B cell (primary cell): ENCODE data around the gene PLEKHG3. TPM values are rescaled to one million over a fixed set of nuclear protein-coding genes. Genes with fewer than 3 reads are reported as not detected.

ENCODE experiments used
- ATAC-seq: fragments of 200-7000 bp; cut with Tn5 transposase; one replicate; pipeline ENCODE4 v1.10.0; 2021; ENCODE audit warnings: low read depth, mild to moderate bottlenecking, moderate number of reproducible peaks, moderate library complexity
- CTCF ChIA-PET: fragments of 350-600 bp; sonication (Branson Sonifier 250); formaldehyde crosslinking; loops from one replicate; lab custom pipeline; 2021; ENCODE audit warnings: antibody characterized with exemption, inconsistent platforms; lab: Charles Lee
- POLR2A ChIA-PET: fragments of 350-600 bp; sonication (Branson Sonifier 250); formaldehyde crosslinking; loops from one replicate; lab custom pipeline; 2021; ENCODE audit warnings: antibody characterized with exemption; lab: Charles Lee
- DNase-seq: peaks from one replicate; pipeline ENCODE4 v3.0.0; 2013
- H2AFZ ChIP-seq: 2 replicates; pipeline ENCODE4 v1.6.1; 2012; ENCODE audit warnings: mild to moderate bottlenecking, low read depth, low read length; ENCODE audit not compliant: insufficient read depth, poor library complexity, severe bottlenecking
- H3K27ac ChIP-seq, 2 donors: 1 replicate in 1 of 2; 2 replicates in 1 of 2; pipeline ENCODE4 v1.5.1; 2012 to 2013; ENCODE audit warnings: low read length in 2 of 2, mild to moderate bottlenecking in 2 of 2, moderate library complexity in 1 of 2
- H3K27me3 ChIP-seq, 4 experiments: fragments of 200-600 bp in 1 of 4; sonication (generic) in 1 of 4; replicated peaks in 1 of 4; 1 replicate in 2 of 4; 2 replicates in 2 of 4; pipeline versions ENCODE4 v1.6.1 to v1.7.0; 2013 to 2016; ENCODE audit warnings: low read length in 3 of 4, mild to moderate bottlenecking in 2 of 4, mixed read lengths in 1 of 4, moderate library complexity in 1 of 4; ENCODE audit not compliant: insufficient read depth in 4 of 4, control insufficient read depth in 3 of 4; ENCODE audit errors: control extremely low read depth in 1 of 4
- H3K36me3 ChIP-seq, 2 experiments: replicated peaks in 1 of 2; 1 replicate in 1 of 2; 2 replicates in 1 of 2; pipeline versions ENCODE4 v1.6.1 to v1.7.1; 2013; ENCODE audit warnings: low read length in 1 of 2; ENCODE audit not compliant: insufficient read depth in 2 of 2, control insufficient read depth in 1 of 2; ENCODE audit errors: control extremely low read depth in 1 of 2, extremely low read depth in 1 of 2
- H3K4me1 ChIP-seq, 2 donors: fragments of 200-600 bp in 1 of 2; sonication (generic) in 1 of 2; 1 replicate in 1 of 2; 2 replicates in 1 of 2; pipeline versions ENCODE4 v1.5.1 to v1.6.1; 2013 to 2017; ENCODE audit warnings: low read length in 2 of 2; ENCODE audit not compliant: control insufficient read depth in 2 of 2, insufficient read depth in 2 of 2
- H3K4me2 ChIP-seq: replicated peaks from 2 replicates; pipeline ENCODE3; 2012; ENCODE audit warnings: mild to moderate bottlenecking, low read depth, low read length; ENCODE audit not compliant: poor library complexity, severe bottlenecking
- H3K4me3 ChIP-seq, 5 experiments: fragments of 200-600 bp in 1 of 5; sonication (generic) in 1 of 5; 1 replicate in 3 of 5; 2 replicates in 2 of 5; pipeline versions ENCODE4 v1.5.1 to v1.7.0; 2011 to 2016; ENCODE audit warnings: low read length in 4 of 5, mild to moderate bottlenecking in 4 of 5, low read depth in 2 of 5, control low read depth in 1 of 5, moderate library complexity in 1 of 5; ENCODE audit not compliant: insufficient read depth in 1 of 5; ENCODE audit errors: control extremely low read depth in 1 of 5, extremely low read depth in 1 of 5
- H3K79me2 ChIP-seq: fragments of 200-600 bp; sonication (generic); one replicate; pipeline ENCODE4 v1.6.0; 2016; ENCODE audit warnings: low read length; ENCODE audit not compliant: control insufficient read depth, insufficient read depth
- H3K9ac ChIP-seq: fragments of 200-600 bp; sonication (generic); 2 replicates; pipeline ENCODE4 v1.6.1; 2017; ENCODE audit warnings: mild to moderate bottlenecking, low read length, moderate library complexity
- H3K9me3 ChIP-seq, 3 donors: one replicate each; pipeline versions ENCODE4 v1.6.1 to v1.7.1; 2013; ENCODE audit warnings: low read length in 2 of 3; ENCODE audit not compliant: control insufficient read depth in 2 of 3, insufficient read depth in 1 of 3; ENCODE audit errors: control extremely low read depth in 1 of 3
- H4K20me1 ChIP-seq: 2 replicates; pipeline ENCODE4 v1.6.0; 2012; ENCODE audit warnings: mild to moderate bottlenecking, low read length; ENCODE audit not compliant: insufficient read depth, control insufficient read depth, poor library complexity, severe bottlenecking
- H3K27ac Mint-ChIP-seq: one replicate; pipeline ENCODE4 v1.8.0; 2021; ENCODE audit warnings: mixed read lengths
- H3K27me3 Mint-ChIP-seq: one replicate; pipeline ENCODE4 v1.8.0; 2021; ENCODE audit warnings: mixed read lengths
- H3K4me1 Mint-ChIP-seq: one replicate; pipeline ENCODE4 v1.8.0; 2021; ENCODE audit warnings: mixed read lengths
- H3K4me3 Mint-ChIP-seq: one replicate; pipeline ENCODE4 v1.8.0; 2021; ENCODE audit warnings: mixed read lengths
- H3K9me3 Mint-ChIP-seq: one replicate; pipeline ENCODE4 v1.8.0; 2022; ENCODE audit warnings: mixed read lengths; ENCODE audit not compliant: insufficient read depth
- CTCF ChIP-seq: fragments of 200-600 bp; IDR thresholded peaks from one replicate; pipeline ENCODE4 v1.8.0; 2022; ENCODE audit warnings: antibody characterized with exemption, mild to moderate bottlenecking
- EZH2 ChIP-seq: IDR thresholded peaks from 2 replicates; pipeline ENCODE4 v1.6.1; 2012; ENCODE audit warnings: borderline replicate concordance, low read depth, mild to moderate bottlenecking, moderate library complexity, low read length; ENCODE audit not compliant: insufficient read depth, poor library complexity, severe bottlenecking
- WGBS: methylation state at CpG from one replicate; pipeline ENCODE4 v1.1.5; 2013; ENCODE audit warnings: missing lambda C conversion rate; ENCODE audit not compliant: insufficient coverage; 5-methylcytosine and 5-hydroxymethylcytosine counted together
- intact Hi-C: fragments of 100-400 bp; cut with micrococcal nuclease; formaldehyde crosslinking; loops from one replicate; pipeline ENCODE4 v1.10.0; 2022
- polyA plus RNA-seq: library from polyadenylated mRNA; depleted of rRNA; stranded (reverse); fragments of >200 nt; gene quantifications from 2 replicates; pipeline ENCODE4 v1.2.3, GENCODE V29; 2012
- total RNA-seq, 2 donors: library from RNA; stranded (reverse); fragments of 120-200 nt in 1 of 2; gene quantifications; 1 replicate in 1 of 2; 2 replicates in 1 of 2; pipeline versions ENCODE4 v1.2.3 to v1.2.4, GENCODE V29; 2013 to 2022

The PLEKHG3 gene
- total and polyA plus RNA-seq, 2 donors (not counting 1 experiment from before 2014, with no cell fraction given): 0.12 to 0.25 TPM

- Histone ChIP-seq H2AFZ (no peak overlapping the region), H3K4me1 (no peaks in the 10 kb centered on the region), H4K20me1 (no peaks in the 10 kb centered on the region), H3K4me2 (no peak overlapping the region), H3K79me2 (no peaks in the 10 kb centered on the region), H3K9me3 (no peaks in the 10 kb centered on the region), H3K27ac (no peak overlapping the region), H3K9ac (no peak overlapping the region), H3K4me3 (no peak overlapping the region), H3K36me3 (no peaks in the 10 kb centered on the region), H3K27me3 (no peaks in the 10 kb centered on the region)
- H3K9me3 Mint-ChIP-seq: no peaks in the 10 kb centered on the region
- no peak overlapping the region for H3K27ac Mint-ChIP-seq
- POLR2A ChIA-PET: no interaction called here
- no peak for DNase-seq
- CTCF ChIA-PET: interaction anchor here (1.0 kb wide), 1 partner anchor 9 kb away, joined by 4 read pairs; no protein-coding TSS in a partner anchor
- WGBS: 83% methylated on average over 1 of the region's 1 CpG
- no peak for ATAC-seq
- H3K27me3 Mint-ChIP-seq: peaks cover 3% of the 10 kb centered on the region
- no peaks in the 10 kb centered on the region for H3K4me1 Mint-ChIP-seq
- no peak overlapping the region for H3K4me3 Mint-ChIP-seq
- intact Hi-C loops: no loop called here
- TF ChIP-seq EZH2 (no peak), CTCF (no peak)
These were observed 29.7 kb downstream of the PLEKHG3 start for GRCh38 chr14:64733899-64734298.

- Histone ChIP-seq H4K20me1 (no peaks in the 10 kb centered on the region), H3K79me2 (no peaks in the 10 kb centered on the region), H3K36me3 (no peaks in the 10 kb centered on the region), H3K4me3 (no peak overlapping the region), H3K4me1 (no peaks in the 10 kb centered on the region), H3K27ac (no peak overlapping the region), H3K27me3 (no peaks in the 10 kb centered on the region), H3K9me3 (no peaks in the 10 kb centered on the region), H3K9ac (no peak overlapping the region), H3K4me2 (no peak overlapping the region), H2AFZ (no peak overlapping the region)
- peaks cover 3% of the 10 kb centered on the region for H3K27me3 Mint-ChIP-seq
- ChIA-PET CTCF (interaction anchor here (1.0 kb wide), 1 partner anchor 10 kb away, joined by 4 read pairs; no protein-coding TSS in a partner anchor), POLR2A (no interaction called here)
- DNase-seq: no peak
- H3K4me3 Mint-ChIP-seq: no peak overlapping the region
- TF ChIP-seq EZH2 (no peak), CTCF (no peak)
- H3K4me1 Mint-ChIP-seq: no peaks in the 10 kb centered on the region
- WGBS: 79% methylated on average over 3 of the region's 6 CpGs
- intact Hi-C loops: no loop called here
- no peaks in the 10 kb centered on the region for H3K9me3 Mint-ChIP-seq
- no peak overlapping the region for H3K27ac Mint-ChIP-seq
- ATAC-seq: no peak
These were observed 30.8 kb downstream of the PLEKHG3 start for GRCh38 chr14:64734990-64735389.
